Measurements from ENCODE around the gene STX12.

DNA sequence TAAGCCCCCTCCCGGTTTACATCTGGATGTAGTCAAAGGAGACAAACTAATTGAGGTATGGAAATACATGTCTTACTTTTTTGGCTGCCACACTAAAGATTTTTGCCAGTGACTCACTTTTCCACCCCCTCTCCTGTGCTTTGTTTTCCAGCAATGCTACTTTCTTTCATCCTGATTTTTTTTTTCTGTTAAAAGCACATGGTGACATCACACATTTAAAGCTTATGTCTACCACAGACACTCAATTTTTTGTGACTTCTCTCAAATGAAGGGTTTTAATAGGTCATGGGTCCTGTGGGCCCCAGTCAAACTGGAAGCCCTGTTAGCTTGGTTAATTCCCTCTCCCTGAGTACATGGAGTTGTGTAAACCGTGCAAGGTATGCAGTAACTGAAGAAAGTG lies 59.7 kb downstream of the STX12 start:
- TF ChIP-seq CTCF (tag by site-specific recombination; IDR thresholded peaks at IDR 0.05) (no peak), ZBTB1 (tag by site-specific recombination; IDR thresholded peaks at IDR 0.05) (no peak), YY1 (tag by site-specific recombination; IDR thresholded peaks at IDR 0.05) (no peak), ZNF629 (tag by site-specific recombination; IDR thresholded peaks at IDR 0.05) (no peak)
- TF ChIP-seq, protein P1, sequence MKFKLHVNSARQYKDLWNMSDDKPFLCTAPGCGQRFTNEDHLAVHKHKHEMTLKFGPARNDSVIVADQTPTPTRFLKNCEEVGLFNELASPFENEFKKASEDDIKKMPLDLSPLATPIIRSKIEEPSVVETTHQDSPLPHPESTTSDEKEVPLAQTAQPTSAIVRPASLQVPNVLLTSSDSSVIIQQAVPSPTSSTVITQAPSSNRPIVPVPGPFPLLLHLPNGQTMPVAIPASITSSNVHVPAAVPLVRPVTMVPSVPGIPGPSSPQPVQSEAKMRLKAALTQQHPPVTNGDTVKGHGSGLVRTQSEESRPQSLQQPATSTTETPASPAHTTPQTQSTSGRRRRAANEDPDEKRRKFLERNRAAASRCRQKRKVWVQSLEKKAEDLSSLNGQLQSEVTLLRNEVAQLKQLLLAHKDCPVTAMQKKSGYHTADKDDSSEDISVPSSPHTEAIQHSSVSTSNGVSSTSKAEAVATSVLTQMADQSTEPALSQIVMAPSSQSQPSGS (tag by site-specific recombination; IDR thresholded peaks at IDR 0.05; ENCODE audit: low read depth), result peak; percentile 76

Measured in HEK293 (cell line).